IPS-NIHi7 (cell line): ENCODE data around the gene MED12L.

Source experiments
- DNase-seq: peaks from one replicate; pipeline ENCODE4 v3.0.0; 2012; ENCODE audit warnings: mixed read lengths; ENCODE audit errors: extremely low spot score

The MED12L gene

GRCh38 chr3:151321526-151321925 is 236.1 kb downstream of the MED12L start:
- no peak for DNase-seq

GRCh38 chr3:151322511-151322910 is 237.0 kb downstream of the MED12L start:
- no peak for DNase-seq

- DNase-seq: no peak
Measured at GRCh38 chr3:151327571-151328198, 242.2 kb downstream of the MED12L start.

DNA sequence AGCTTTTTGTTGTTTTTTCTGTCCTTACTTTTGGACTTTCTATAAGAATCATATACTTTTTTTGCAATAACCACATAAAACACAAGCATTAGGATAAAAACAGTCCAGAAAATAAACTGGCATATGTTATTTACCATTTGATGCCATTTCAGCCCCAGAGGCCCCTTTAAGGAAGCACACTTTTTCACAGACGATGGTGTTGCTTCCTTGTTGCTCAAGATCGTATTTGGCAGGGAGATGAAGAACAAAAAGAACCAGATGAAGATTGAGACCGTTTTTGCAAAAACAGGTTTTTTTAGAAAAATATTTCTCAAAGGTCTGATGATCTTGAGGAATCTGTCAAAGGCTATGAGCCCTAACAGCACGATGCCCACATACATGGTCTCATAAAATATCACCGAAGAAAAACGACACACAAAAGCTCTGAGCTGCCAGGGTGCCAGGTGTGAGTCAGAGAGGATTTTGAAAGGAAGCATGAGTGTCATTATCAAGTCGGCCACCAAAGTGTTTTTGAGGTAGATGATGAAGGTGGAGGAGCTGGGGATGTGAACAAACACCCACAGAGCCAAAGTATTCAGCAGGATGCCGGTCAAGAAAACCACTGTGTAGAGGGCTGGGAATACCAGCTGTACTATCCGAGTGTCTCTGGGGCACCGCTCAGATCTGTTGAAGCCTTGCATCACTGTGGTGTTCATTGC is 243.0 kb downstream of the MED12L start:
- DNase-seq: no peak

DNA sequence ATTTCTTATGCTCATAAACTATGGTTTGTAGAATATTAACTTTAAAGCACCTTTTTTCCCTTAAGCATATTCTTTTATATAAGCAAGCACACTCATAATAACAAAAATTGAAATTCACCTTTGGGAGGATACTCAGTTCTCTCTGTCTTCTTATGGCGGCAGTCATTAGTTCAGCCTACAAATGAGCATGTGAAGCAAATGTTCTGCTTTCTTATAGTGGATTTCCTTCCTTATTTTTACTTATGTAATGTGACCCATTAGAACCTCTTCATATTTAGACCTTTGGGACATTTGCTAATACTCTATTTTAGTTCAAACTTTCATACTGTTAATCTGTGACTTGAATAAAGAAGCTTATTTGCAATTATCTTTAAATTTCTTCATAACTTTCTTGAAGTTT is 243.9 kb downstream of the MED12L start, which contains the start of gene P2RY13:
TSS of gene P2RY13 (minus strand) at position 187 of the 400 bp plus-strand sequence. CDS start at position 166, 21 bp downstream.
- DNase-seq: no peak

- DNase-seq: no peak
Measured at GRCh38 chr3:151330379-151330778, 244.9 kb downstream of the MED12L start.

GRCh38 chr3:151330899-151331298 is 245.4 kb downstream of the MED12L start:
- DNase-seq: no peak

DNA sequence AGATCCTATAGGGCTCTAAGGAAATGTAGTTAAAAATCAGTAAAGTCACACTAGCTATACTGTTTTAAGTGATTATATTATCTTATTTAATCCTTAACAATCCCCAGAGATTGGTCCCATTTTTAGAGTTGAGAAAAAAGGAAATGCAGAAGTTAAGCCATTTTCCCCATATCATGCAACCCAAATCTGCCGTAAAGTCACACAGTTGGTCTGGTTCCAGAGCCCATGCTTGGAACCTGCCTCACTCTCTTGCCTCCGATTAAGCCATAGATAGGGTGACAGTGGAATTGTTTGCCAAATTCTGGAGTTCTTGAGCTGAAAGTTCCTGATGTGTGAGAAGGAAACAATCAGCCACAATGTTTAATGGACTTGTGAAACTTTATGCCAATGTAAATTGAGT is 246.2 kb downstream of the MED12L start:
- no peak for DNase-seq

GRCh38 chr3:151345859-151346258 is 260.4 kb downstream of the MED12L start:
- no peak for DNase-seq

GRCh38 chr3:151346292-151346691 is 260.8 kb downstream of the MED12L start:
- no peak for DNase-seq

- DNase-seq: no peak
Measured at GRCh38 chr3:151347432-151347831, 262.0 kb downstream of the MED12L start.

DNA sequence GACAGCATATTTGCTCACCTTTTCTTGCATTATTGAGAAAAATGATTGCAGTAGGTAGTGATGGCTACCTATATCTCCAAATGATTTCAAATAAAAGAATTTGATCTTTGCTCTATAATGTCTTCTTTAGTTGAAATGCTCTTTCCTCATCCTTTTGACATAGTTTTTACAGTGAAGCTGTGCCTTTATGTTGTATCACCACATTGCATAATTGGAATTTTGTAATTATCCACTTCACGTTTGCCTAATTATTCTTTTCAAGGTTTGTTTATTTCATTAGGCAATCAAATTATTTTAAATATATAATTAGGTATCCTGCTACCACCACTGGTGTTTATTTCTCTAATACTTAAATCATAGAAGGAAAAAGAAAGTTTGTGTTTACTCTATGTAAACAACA is 265.2 kb downstream of the MED12L start:
- no peak for DNase-seq

DNA sequence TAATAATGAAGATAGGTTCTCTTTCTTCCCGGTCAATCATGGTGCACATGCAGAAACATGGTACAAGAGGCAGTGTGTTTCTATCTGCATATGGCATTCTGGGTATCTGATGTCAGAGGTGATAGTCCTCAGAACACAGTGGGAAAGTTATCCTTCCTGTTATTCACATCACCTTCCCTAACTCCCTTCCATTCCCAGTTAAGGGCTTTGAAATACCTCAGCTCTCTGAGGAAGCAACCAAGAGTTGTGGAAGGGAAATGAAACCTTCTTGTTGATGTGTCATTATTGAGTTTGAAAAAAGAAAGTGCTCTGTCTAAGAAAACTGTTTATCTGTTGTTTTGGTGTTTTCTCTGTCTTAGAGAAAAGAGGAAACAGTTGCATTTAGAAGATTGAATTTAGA is 265.8 kb downstream of the MED12L start:
- no peak for DNase-seq

- no peak for DNase-seq
Measured at GRCh38 chr3:151351648-151352047, 266.2 kb downstream of the MED12L start.

- DNase-seq: no peak
Measured at GRCh38 chr3:151356794-151357462, 271.5 kb downstream of the MED12L start.

DNA sequence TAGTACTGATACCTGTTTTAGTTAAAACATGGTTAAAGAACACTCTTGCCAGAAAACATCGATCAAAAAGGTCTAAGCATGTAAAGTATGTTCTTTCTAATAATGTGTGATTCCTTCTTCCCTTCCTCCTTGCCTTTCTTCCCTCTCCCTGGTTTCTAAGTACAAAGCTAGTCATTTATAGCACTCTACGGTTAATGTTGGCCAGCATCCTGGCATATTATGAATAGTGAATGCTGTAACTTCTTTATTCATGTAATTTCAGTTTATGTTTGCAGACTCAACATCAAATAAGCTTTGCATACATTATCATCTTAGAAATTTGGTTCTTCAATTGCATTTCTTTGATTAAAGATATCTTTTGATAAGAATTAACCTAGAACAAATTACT is 272.0 kb downstream of the MED12L start:
- DNase-seq: no peak

- DNase-seq: no peak
Measured at GRCh38 chr3:151362751-151363174, 277.3 kb downstream of the MED12L start.

DNA sequence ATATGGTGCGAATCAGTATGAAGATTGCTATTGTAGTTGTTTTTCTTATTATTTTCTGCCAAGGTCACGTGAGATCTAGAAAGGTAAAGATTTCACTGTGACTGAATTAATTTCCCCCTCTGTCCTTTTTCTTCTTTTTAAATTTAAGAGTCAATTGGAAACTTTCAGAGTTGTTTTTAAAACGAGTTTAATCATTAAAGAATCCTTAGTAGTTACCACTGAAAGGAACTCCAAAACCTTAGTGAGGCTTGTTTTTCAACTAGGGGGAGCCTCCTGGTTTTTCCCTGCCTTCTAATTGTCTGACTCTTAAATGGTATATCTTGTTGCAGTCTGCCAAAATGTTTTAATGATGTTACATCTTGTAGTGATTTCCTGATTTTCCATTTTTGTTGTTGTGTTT is 281.5 kb downstream of the MED12L start:
- DNase-seq: no peak

DNA sequence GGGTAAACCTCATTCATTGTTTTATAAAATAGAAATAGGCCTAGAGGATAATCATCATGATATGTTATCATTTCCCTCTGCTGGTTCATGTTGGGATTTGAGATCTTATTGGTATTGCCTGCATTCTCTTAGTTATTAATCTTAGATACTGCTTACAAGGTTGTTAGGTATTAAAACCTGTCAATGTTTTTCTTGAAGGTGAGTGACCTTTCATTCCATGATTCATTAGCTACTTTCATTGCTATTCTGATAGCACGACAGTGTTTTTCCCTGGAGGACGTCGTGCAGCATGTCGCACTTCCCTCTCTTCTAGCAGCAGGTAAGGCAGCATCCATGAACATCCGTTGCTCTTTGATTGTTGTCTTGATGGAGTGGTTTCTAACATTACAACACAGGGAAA is 282.0 kb downstream of the MED12L start:
- DNase-seq: no peak

DNA sequence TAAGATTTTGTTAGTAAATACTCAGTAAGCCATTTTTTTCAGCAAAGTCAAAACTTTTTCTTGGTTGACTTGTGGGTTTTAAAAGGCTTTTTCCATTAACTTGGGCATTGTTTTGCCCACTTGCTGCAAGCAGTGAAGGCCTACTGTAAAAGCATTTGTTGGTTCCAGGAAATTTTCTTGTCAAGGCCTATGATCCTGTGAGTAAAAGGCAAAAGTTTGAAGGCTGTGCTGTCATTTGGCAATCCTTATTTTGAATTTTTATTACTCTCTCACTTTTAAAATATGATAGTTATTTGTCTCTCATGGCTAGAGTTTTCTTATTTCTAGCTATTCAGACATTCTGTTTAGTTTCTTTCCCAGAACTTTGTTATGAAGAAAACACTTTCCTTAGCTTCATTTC is 286.1 kb downstream of the MED12L start:
- DNase-seq: no peak

DNA sequence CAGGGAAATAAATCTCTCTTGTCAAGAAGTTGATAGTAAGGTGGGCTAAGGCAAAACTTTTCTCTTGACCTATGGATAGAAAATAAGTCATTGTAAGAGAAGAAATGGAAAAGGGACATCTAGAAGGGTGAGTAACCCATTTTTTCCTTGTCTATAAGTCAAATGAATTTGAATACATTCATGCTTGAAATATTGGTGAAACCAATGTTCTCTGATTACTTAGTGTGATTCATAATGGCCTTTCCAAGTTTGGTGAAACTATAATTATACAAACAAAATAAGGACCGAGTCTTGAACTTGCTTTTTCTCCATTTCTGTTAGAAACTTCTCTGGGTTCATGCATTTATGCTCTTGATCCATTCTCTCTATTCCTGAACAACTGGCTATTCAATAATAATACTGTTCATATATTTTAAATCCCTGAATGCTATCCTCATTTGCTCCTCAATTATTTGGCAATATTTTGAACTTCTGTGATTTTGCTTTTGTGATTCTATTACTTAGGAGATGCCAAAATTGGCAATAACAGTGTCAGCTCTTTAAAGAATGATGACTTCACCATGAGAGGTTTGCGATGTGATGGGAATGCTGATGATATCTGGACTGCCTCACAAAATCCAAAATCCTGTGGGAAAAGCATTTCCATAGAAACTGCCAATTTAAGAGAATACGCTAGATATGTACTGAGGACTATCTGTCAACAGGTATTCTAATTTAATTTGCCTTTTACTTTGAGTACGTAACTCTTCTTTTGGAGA is 286.8 kb downstream of the MED12L start:
- DNase-seq: no peak

DNA sequence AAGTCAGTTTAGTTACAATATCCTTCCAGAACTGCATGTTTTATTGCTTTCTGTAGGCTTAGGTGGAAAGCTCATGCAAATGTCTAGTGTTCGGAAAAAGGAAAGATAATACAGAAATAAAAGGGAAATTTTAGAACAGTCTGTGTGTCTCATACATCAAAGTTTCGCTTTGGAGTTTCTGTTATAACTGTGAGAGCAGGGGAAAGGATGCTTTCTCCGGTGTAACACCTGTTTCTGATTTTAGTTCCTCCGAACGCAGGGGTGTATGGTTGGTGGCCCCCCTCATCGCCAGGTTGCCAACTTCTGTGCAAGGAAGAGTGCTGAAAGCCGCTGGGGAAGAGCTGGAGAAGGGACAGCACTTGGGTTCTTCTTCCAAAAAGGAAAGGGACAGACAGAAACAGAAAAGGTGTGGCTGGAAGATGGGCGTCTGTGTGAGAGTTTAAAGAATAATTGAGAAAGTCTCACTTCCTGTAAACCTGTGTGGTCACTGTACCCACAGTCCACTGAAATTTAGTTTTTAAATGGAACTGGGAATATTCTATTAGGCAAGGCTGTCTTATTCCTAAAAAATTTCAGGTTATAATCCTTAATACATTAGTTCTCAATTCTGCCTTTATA is 292.4 kb downstream of the MED12L start:
- DNase-seq: no peak
